HG02973 (cell line): ENCODE results near the gene MYH15.
A peak's percentile ranks its signal among the peaks of the same experiment; 100 is the strongest.
"Not testable (repeated sequence)": the region's sequence is repeated elsewhere in the genome, so short reads cannot be mapped to it uniquely, and the experiment has no call there.

Source experiments
- ATAC-seq: cut with Tn5 transposase; IDR thresholded peaks from one replicate; pipeline ENCODE4 v1.9.1; 2021; ENCODE audit warnings: moderate library complexity; ENCODE audit not compliant: unreplicated experiment

The MYH15 gene

GRCh38 chr3:108391917-108392593, 118.3 kb downstream of the MYH15 start:
- no peak for ATAC-seq

GRCh38 chr3:108389372-108389771, 121.0 kb downstream of the MYH15 start:
- no peak for ATAC-seq

- peak; percentile 73 for ATAC-seq
Measured at GRCh38 chr3:108388136-108389132, 122.0 kb downstream of the MYH15 start.

- no peak for ATAC-seq
Measured at GRCh38 chr3:108387063-108387462, 123.3 kb downstream of the MYH15 start.

GRCh38 chr3:108383306-108383705, 127.1 kb downstream of the MYH15 start:
- ATAC-seq = no peak

GRCh38 chr3:108381529-108382140, 128.8 kb downstream of the MYH15 start:
- ATAC-seq = no peak

GRCh38 chr3:108380128-108380795, 130.1 kb downstream of the MYH15 start:
- ATAC-seq = no peak

GRCh38 chr3:108378952-108379342, 131.4 kb downstream of the MYH15 start:
- ATAC-seq = not testable (repeated sequence)

GRCh38 chr3:108378153-108378951, 132.0 kb downstream of the MYH15 start:
- peak; percentile 66 for ATAC-seq

- no peak for ATAC-seq
Measured at GRCh38 chr3:108377384-108377783, 133.0 kb downstream of the MYH15 start.

- ATAC-seq = no peak
Measured at GRCh38 chr3:108376026-108376425, 134.4 kb downstream of the MYH15 start.

GRCh38 chr3:108359011-108359410, 151.4 kb downstream of the MYH15 start:
- no peak for ATAC-seq

- no peak for ATAC-seq
Measured at GRCh38 chr3:108357042-108357441, 153.4 kb downstream of the MYH15 start.

- no peak for ATAC-seq
Measured at GRCh38 chr3:108354562-108354961, 155.8 kb downstream of the MYH15 start.

- ATAC-seq = no peak
Measured at GRCh38 chr3:108352176-108352575, 158.2 kb downstream of the MYH15 start.

- ATAC-seq = no peak
Measured at GRCh38 chr3:108346301-108347227, 163.8 kb downstream of the MYH15 start.

- no peak for ATAC-seq
Measured at GRCh38 chr3:108345492-108346205, 164.7 kb downstream of the MYH15 start.

GRCh38 chr3:108343491-108343890, 166.9 kb downstream of the MYH15 start:
- no peak for ATAC-seq
